ENCODE measurements around the gene IGF2.

DNA sequence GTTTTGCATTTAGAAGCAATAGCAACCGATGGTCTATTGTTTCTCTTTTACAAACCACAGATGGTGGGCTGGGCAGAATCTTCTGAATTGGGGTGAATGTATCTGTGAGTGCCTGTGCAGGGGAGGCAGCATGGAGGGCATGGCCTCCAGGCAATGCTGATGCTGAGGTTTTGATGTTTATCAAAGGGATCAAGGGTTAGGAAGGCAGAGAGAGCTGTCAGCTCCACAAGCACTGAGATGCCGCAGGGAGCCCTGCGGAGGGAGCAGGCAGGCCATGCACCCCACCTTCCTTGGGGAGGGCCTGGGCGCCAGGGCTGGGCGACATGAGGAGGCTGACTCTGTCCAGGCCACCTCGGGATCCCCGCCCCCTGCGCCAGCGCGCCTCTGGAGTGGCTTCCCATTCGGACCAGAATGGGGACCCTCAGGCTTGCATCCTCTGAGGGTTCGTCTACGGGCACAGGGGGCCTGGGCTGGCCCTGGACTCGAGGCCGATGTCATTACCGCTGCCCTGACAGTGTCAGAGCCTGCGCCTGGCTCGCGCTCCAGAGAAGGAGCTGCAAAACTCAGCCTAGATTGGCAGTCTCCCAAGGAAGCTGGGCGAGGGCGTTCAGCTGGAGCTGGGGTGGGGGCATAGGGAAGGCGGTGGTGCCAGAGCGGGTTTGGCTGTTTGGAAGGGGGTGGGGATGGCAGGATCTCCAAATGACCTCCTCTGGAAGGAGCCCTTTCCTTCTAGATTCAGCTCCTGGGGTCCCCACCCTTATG, 46.3 kb upstream of the IGF2 start:
- TF ChIP-seq, protein P1, sequence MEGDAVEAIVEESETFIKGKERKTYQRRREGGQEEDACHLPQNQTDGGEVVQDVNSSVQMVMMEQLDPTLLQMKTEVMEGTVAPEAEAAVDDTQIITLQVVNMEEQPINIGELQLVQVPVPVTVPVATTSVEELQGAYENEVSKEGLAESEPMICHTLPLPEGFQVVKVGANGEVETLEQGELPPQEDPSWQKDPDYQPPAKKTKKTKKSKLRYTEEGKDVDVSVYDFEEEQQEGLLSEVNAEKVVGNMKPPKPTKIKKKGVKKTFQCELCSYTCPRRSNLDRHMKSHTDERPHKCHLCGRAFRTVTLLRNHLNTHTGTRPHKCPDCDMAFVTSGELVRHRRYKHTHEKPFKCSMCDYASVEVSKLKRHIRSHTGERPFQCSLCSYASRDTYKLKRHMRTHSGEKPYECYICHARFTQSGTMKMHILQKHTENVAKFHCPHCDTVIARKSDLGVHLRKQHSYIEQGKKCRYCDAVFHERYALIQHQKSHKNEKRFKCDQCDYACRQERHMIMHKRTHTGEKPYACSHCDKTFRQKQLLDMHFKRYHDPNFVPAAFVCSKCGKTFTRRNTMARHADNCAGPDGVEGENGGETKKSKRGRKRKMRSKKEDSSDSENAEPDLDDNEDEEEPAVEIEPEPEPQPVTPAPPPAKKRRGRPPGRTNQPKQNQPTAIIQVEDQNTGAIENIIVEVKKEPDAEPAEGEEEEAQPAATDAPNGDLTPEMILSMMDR (IDR thresholded peaks at IDR 0.05): no peak
- no peak for TF ChIP-seq POLR2A (IDR thresholded peaks at IDR 0.05)

Measured in testis (tissue), 2 donors.